ENCODE data around the gene CCDC138.
"Not testable (repeated sequence)": the region's sequence is repeated elsewhere in the genome, so short reads cannot be mapped to it uniquely, and the experiment has no call there.

DNA sequence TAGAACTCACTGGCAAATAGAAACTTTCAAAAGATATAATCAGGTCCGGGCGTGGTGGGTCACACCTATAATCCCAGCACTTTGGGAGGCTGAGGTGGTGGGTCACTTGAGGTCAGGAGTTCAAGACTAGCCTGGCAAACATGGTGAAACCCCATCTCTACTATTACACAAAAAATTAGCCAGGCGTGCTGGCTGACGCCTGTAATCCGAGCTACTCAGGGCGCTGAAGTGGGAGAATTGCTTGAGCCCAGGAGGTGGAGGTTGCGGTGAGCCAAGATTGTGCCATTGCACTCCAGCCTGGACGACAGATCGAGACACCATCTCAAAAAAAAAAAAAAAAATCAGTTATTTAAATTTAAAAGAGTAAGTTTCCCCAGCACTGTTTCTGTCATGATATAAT lies 28.6 kb upstream of the CCDC138 start:
- TF ChIP-seq, protein P1, sequence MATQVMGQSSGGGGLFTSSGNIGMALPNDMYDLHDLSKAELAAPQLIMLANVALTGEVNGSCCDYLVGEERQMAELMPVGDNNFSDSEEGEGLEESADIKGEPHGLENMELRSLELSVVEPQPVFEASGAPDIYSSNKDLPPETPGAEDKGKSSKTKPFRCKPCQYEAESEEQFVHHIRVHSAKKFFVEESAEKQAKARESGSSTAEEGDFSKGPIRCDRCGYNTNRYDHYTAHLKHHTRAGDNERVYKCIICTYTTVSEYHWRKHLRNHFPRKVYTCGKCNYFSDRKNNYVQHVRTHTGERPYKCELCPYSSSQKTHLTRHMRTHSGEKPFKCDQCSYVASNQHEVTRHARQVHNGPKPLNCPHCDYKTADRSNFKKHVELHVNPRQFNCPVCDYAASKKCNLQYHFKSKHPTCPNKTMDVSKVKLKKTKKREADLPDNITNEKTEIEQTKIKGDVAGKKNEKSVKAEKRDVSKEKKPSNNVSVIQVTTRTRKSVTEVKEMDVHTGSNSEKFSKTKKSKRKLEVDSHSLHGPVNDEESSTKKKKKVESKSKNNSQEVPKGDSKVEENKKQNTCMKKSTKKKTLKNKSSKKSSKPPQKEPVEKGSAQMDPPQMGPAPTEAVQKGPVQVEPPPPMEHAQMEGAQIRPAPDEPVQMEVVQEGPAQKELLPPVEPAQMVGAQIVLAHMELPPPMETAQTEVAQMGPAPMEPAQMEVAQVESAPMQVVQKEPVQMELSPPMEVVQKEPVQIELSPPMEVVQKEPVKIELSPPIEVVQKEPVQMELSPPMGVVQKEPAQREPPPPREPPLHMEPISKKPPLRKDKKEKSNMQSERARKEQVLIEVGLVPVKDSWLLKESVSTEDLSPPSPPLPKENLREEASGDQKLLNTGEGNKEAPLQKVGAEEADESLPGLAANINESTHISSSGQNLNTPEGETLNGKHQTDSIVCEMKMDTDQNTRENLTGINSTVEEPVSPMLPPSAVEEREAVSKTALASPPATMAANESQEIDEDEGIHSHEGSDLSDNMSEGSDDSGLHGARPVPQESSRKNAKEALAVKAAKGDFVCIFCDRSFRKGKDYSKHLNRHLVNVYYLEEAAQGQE (IDR thresholded peaks at IDR 0.05; ENCODE audit: borderline replicate concordance in 1 of 2, low read depth in 1 of 2, low read length in 2 of 2), result not testable (repeated sequence)
- not testable (repeated sequence) for TF ChIP-seq NFYC (CRISPR knock-in tag; IDR thresholded peaks at IDR 0.05); ZNF746 (CRISPR knock-in tag; IDR thresholded peaks at IDR 0.05); HNRNPH1 (optimal IDR thresholded peaks at IDR 0.05; ENCODE audit: low read depth, low read length); XBP1 (CRISPR knock-in tag; IDR thresholded peaks at IDR 0.05); ZBTB14 (CRISPR knock-in tag; IDR thresholded peaks at IDR 0.05); SSRP1 (CRISPR knock-in tag; IDR thresholded peaks at IDR 0.05); ZNF510 (CRISPR knock-in tag; IDR thresholded peaks at IDR 0.05; ENCODE audit: low read depth); DNMT1 (CRISPR knock-in tag; IDR thresholded peaks at IDR 0.05)
- TF ChIP-seq, protein P2, sequence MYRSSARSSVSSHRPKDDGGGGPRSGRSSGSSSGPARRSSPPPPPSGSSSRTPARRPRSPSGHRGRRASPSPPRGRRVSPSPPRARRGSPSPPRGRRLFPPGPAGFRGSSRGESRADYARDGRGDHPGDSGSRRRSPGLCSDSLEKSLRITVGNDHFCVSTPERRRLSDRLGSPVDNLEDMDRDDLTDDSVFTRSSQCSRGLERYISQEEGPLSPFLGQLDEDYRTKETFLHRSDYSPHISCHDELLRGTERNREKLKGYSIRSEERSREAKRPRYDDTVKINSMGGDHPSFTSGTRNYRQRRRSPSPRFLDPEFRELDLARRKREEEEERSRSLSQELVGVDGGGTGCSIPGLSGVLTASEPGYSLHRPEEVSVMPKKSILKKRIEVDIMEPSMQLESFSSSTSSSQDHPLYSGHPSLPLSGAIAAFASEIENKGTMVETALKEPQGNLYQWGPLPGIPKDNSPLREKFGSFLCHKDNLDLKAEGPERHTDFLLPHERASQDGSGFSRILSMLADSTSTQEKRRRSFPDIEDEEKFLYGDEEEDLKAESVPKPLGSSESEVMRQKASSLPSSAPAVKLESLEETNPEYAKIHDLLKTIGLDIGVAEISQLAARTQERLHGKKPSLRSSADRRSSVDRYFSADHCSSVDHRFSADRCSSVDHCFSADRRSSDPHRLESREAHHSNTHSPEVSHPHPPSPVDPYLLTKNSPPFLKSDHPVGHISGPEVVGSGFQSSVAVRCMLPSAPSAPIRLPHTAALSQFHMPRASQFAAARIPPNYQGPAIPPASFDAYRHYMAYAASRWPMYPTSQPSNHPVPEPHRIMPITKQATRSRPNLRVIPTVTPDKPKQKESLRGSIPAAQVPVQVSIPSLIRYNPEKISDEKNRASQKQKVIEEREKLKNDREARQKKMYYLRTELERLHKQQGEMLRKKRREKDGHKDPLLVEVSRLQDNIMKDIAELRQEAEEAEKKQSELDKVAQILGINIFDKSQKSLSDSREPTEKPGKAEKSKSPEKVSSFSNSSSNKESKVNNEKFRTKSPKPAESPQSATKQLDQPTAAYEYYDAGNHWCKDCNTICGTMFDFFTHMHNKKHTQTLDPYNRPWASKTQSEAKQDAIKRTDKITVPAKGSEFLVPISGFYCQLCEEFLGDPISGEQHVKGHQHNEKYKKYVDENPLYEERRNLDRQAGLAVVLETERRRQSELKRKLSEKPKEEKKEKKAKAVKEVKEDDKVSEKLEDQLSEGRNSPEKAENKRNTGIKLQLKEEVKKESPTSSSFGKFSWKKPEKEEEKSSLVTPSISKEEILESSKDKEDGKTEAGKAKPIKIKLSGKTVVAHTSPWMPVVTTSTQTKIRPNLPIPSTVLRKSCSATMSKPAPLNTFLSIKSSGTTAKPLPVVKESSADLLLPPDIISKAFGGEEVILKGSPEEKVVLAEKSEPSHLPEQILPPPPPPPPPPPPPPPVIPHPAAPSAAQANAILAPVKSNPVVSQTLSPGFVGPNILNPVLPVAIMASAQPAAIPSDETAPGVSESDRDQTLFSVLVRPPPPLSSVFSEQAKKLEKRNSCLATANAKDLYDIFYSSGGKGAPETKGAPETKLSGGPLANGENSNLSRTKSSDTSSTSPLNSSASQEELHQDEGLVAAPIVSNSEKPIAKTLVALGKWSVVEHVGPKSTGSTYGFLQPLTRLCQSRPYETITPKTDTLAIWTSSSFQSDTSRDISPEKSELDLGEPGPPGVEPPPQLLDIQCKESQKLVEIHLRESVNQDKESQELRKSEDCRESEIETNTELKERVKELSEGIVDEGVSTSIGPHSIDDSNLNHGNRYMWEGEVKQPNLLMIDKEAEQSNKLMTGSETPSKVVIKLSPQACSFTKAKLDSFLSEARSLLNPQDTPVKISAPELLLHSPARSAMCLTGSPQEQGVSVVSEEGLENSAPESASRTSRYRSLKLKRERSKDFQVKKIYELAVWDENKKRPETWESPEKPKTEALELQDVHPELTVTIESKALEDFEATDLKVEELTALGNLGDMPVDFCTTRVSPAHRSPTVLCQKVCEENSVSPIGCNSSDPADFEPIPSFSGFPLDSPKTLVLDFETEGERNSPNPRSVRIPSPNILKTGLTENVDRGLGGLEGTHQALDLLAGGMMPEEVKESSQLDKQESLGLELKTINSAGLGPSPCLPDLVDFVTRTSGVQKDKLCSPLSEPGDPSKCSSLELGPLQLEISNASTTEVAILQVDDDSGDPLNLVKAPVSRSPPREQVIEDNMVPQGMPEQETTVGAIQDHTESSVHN (CRISPR knock-in tag; IDR thresholded peaks at IDR 0.05), result not testable (repeated sequence)

Data from HepG2 (cell line).